Activated CD4-positive, alpha-beta memory T cell treated with anti-CD3 and anti-CD28 coated beads for 36 hours (primary cell): ENCODE measurements around the gene DCBLD2. TPM values are rescaled to one million over a fixed set of nuclear protein-coding genes. Genes with fewer than 3 reads are reported as not detected.

ENCODE experiments used
- CTCF ChIA-PET: fragments of 350-600 bp; sonication (Branson Sonifier 250); formaldehyde crosslinking; loops from one replicate; lab custom pipeline; 2021; ENCODE audit warnings: antibody characterized with exemption, inconsistent platforms; lab: Charles Lee
- POLR2A ChIA-PET: fragments of 350-600 bp; sonication (Branson Sonifier 250); formaldehyde crosslinking; loops from one replicate; lab custom pipeline; 2021; ENCODE audit warnings: antibody characterized with exemption; lab: Charles Lee
- DNase-seq: peaks from one replicate; pipeline ENCODE4 v3.0.0-alpha.2; 2020
- H3K27ac Mint-ChIP-seq: one replicate; pipeline ENCODE4 v1.8.0; 2021; ENCODE audit warnings: mixed read lengths
- H3K27me3 Mint-ChIP-seq: one replicate; pipeline ENCODE4 v1.8.0; 2021; ENCODE audit warnings: mixed read lengths
- H3K36me3 Mint-ChIP-seq: one replicate; pipeline ENCODE4 v1.8.0; 2021; ENCODE audit warnings: mixed read lengths
- H3K4me1 Mint-ChIP-seq: one replicate; pipeline ENCODE4 v1.8.0; 2021; ENCODE audit warnings: low read depth, mixed read lengths
- H3K4me3 Mint-ChIP-seq: one replicate; pipeline ENCODE4 v1.8.0; 2021; ENCODE audit warnings: mild to moderate bottlenecking, mixed read lengths
- H3K9me3 Mint-ChIP-seq: one replicate; pipeline ENCODE4 v1.8.0; 2021; ENCODE audit warnings: mixed read lengths
- intact Hi-C: fragments of 100-400 bp; cut with micrococcal nuclease; formaldehyde crosslinking; loops from one replicate; pipeline ENCODE4 v1.15.1; 2023
- total RNA-seq, 2 experiments: library from RNA; stranded (reverse); gene quantifications; one replicate each; pipeline ENCODE4 v1.2.3, GENCODE V29; 2021

Gene DCBLD2
- total RNA-seq, 2 experiments from 2014 or later, result 1.2 to 1.6 TPM

- Mint-ChIP-seq H3K27me3 (peaks cover 12% of the 10 kb centered on the region), H3K36me3 (no peaks in the 10 kb centered on the region), H3K4me1 (no peaks in the 10 kb centered on the region), H3K9me3 (no peaks in the 10 kb centered on the region), H3K27ac (no peak overlapping the region), H3K4me3 (no peak overlapping the region)
- intact Hi-C loops, result no loop called here
- DNase-seq, result no peak
- ChIA-PET CTCF (no interaction called here), POLR2A (no interaction called here)
Observed at GRCh38 chr3:98772022-98772421, 129.5 kb downstream of the DCBLD2 start.

DNA sequence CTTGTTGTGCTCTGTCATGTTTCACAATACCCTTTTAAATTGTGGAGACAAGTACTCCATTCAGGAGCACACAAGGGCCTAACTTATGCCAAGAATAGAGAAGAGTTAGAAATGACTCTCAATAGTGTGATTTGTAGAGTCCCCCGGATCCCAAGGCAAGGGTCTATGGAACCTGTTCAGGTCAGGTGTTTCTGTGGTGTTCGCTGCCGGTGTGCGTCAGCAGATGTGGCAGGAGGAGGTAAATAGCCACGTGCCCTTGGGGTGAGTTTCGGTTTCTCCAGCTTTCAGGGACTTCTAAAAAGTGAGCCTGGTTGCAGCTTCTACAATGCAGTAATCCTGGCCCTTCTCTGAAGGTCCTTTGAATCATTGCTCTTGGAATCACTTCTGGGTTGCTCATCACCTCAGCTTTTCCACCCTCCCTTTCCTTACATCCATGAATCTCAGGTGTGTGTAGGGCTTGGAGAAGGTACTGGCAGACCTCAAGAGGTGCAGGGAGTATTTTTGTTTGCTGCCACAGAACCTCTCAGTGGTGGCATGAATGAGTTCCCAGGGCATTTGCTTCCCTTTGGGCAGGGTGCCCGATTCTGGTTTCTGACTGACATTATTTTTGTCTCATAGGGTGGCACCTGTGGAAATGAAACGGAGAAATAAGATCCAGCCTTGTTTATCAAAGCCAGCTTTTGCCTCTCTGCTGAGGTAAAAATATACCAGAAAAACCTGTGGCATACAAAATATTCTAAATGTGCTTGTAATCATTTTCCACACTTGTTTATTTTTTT, 131.0 kb downstream of the DCBLD2 start:
- Mint-ChIP-seq H3K4me1 (no peaks in the 10 kb centered on the region), H3K36me3 (no peaks in the 10 kb centered on the region), H3K27me3 (peaks cover 9% of the 10 kb centered on the region), H3K4me3 (no peak overlapping the region), H3K9me3 (no peaks in the 10 kb centered on the region), H3K27ac (no peak overlapping the region)
- DNase-seq, result peak; percentile 9
- POLR2A ChIA-PET, result no interaction called here
- intact Hi-C loops, result no loop called here
- CTCF ChIA-PET, result no interaction called here

DNA sequence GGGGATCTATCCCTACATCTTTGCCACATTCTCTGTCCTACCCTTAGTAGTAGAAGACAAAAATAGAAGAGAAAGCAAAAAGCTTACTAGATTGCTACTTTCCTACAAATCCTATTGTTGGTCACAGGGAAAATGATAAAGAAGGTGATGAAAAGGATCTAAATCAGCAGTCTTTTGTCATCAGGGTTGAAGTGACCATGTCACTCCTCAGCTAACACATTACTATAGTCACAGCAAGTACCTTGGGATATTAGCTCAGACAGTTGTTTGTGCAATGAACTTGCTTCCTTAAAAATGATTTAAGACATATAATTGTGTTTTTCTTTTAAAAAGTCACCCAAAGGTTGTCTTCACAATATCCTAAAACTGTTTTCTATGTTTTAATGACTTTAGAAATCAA, 132.0 kb downstream of the DCBLD2 start:
- peaks cover 7% of the 10 kb centered on the region for H3K27me3 Mint-ChIP-seq
- H3K9me3 Mint-ChIP-seq, result no peaks in the 10 kb centered on the region
- ChIA-PET CTCF (no interaction called here), POLR2A (no interaction called here)
- intact Hi-C loops, result no loop called here
- no peak overlapping the region for H3K27ac Mint-ChIP-seq
- DNase-seq, result no peak
- no peaks in the 10 kb centered on the region for H3K36me3 Mint-ChIP-seq
- H3K4me1 Mint-ChIP-seq, result no peaks in the 10 kb centered on the region
- no peak overlapping the region for H3K4me3 Mint-ChIP-seq

DNA sequence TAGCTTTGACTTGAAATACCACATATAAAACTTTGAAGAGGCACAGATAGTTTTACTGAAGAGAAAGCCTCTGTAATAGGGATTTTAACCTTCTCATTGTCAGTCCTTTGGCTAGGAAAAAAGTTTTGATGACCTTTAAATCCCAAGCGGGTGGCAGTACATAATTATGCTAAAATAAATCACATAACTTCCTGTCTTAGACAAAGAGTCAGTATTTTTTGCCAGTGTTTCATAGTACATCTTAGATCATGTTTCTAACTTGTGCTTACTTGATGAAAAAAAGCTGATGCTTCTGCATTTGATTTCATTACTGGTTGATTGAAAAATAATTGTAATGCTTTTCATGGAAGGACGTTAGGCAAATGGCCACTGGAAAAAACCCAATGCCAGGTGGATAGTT, 132.5 kb downstream of the DCBLD2 start:
- Mint-ChIP-seq H3K27me3 (peaks cover 7% of the 10 kb centered on the region), H3K27ac (no peak overlapping the region), H3K9me3 (no peaks in the 10 kb centered on the region), H3K4me1 (no peaks in the 10 kb centered on the region), H3K4me3 (no peak overlapping the region), H3K36me3 (no peaks in the 10 kb centered on the region)
- ChIA-PET POLR2A (no interaction called here), CTCF (no interaction called here)
- intact Hi-C loops, result no loop called here
- DNase-seq, result no peak

GRCh38 chr3:98766924-98767323, 134.6 kb downstream of the DCBLD2 start:
- intact Hi-C loops, result no loop called here
- DNase-seq, result no peak
- Mint-ChIP-seq H3K27ac (no peak overlapping the region), H3K27me3 (peaks cover 9% of the 10 kb centered on the region), H3K4me3 (no peak overlapping the region), H3K36me3 (no peaks in the 10 kb centered on the region), H3K4me1 (no peaks in the 10 kb centered on the region), H3K9me3 (no peaks in the 10 kb centered on the region)
- ChIA-PET CTCF (no interaction called here), POLR2A (no interaction called here)

DNA sequence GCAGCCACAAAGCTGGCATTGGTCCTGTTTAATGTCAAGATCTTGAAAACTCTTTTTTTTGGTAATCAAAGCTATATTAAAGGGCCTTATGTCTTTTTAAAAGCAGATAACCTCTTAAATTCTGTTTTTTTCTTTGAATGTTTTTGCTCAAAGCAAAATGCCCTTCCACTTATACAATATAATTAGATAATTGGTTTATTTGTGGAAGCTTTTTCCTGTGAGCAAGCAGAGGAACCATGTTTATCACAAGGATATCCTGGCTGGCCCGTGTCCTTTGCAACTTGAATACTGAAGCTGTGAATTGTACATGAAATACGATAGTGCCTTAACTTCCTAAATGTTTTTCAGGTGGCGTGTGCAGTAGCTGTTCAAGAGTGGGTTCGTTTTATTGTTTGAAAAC, 135.8 kb downstream of the DCBLD2 start:
- H3K9me3 Mint-ChIP-seq, result no peaks in the 10 kb centered on the region
- no peak overlapping the region for H3K27ac Mint-ChIP-seq
- no peak for DNase-seq
- H3K36me3 Mint-ChIP-seq, result no peaks in the 10 kb centered on the region
- POLR2A ChIA-PET, result no interaction called here
- peaks cover 9% of the 10 kb centered on the region for H3K27me3 Mint-ChIP-seq
- intact Hi-C loops, result no loop called here
- CTCF ChIA-PET, result no interaction called here
- no peaks in the 10 kb centered on the region for H3K4me1 Mint-ChIP-seq
- H3K4me3 Mint-ChIP-seq, result no peak overlapping the region

GRCh38 chr3:98764472-98764884, 137.0 kb downstream of the DCBLD2 start:
- H3K27me3 Mint-ChIP-seq, result peaks cover 15% of the 10 kb centered on the region
- CTCF ChIA-PET, result no interaction called here
- intact Hi-C loops, result no loop called here

GRCh38 chr3:98763819-98764418, 137.6 kb downstream of the DCBLD2 start:
- no peak for DNase-seq
- peaks cover 15% of the 10 kb centered on the region for H3K27me3 Mint-ChIP-seq
- H3K9me3 Mint-ChIP-seq, result no peaks in the 10 kb centered on the region
- H3K4me3 Mint-ChIP-seq, result no peak overlapping the region
- ChIA-PET CTCF (no interaction called here), POLR2A (no interaction called here)
- intact Hi-C loops, result no loop called here
- H3K36me3 Mint-ChIP-seq, result no peaks in the 10 kb centered on the region
- no peak overlapping the region for H3K27ac Mint-ChIP-seq
- H3K4me1 Mint-ChIP-seq, result no peaks in the 10 kb centered on the region

More at GRCh38 chr3:98764472-98764884, 137.0 kb downstream of the DCBLD2 start:
- H3K27ac Mint-ChIP-seq, result no peak overlapping the region
- DNase-seq, result no peak
- H3K4me3 Mint-ChIP-seq, result no peak overlapping the region
- H3K36me3 Mint-ChIP-seq, result no peaks in the 10 kb centered on the region
- POLR2A ChIA-PET, result no interaction called here
- H3K9me3 Mint-ChIP-seq, result no peaks in the 10 kb centered on the region
- H3K4me1 Mint-ChIP-seq, result no peaks in the 10 kb centered on the region

GRCh38 chr3:98763076-98763475, 138.4 kb downstream of the DCBLD2 start, which contains the start of gene ST3GAL6:
TSS of gene ST3GAL6 (plus strand) at chr3:98763340. CDS start at chr3:98768441, 5,101 bp downstream.
- Mint-ChIP-seq H3K4me1 (no peaks in the 10 kb centered on the region), H3K36me3 (no peaks in the 10 kb centered on the region), H3K27me3 (peaks cover 15% of the 10 kb centered on the region), H3K9me3 (no peaks in the 10 kb centered on the region), H3K27ac (no peak within 1 kb of the TSS), H3K4me3 (no peak within 1 kb of the TSS)
- ChIA-PET POLR2A (no interaction called here), CTCF (no interaction called here)
- DNase-seq, result no peak
- intact Hi-C loops, result no loop called here

GRCh38 chr3:98761643-98762229, 139.8 kb downstream of the DCBLD2 start:
- H3K9me3 Mint-ChIP-seq, result no peaks in the 10 kb centered on the region
- no peaks in the 10 kb centered on the region for H3K4me1 Mint-ChIP-seq
- DNase-seq, result no peak
- peaks cover 18% of the 10 kb centered on the region for H3K27me3 Mint-ChIP-seq
- ChIA-PET CTCF (no interaction called here), POLR2A (no interaction called here)
- intact Hi-C loops, result no loop called here
- H3K36me3 Mint-ChIP-seq, result no peaks in the 10 kb centered on the region
- no peak overlapping the region for H3K4me3 Mint-ChIP-seq
- no peak overlapping the region for H3K27ac Mint-ChIP-seq

- Mint-ChIP-seq H3K36me3 (no peaks in the 10 kb centered on the region), H3K9me3 (no peaks in the 10 kb centered on the region), H3K4me1 (no peaks in the 10 kb centered on the region), H3K27me3 (peaks cover 18% of the 10 kb centered on the region), H3K4me3 (no peak overlapping the region), H3K27ac (no peak overlapping the region)
- ChIA-PET CTCF (interaction anchor here (0.7 to 0.9 kb wide), 2 partner anchors 17 to 163 kb away, joined by 3 to 4 read pairs; no protein-coding TSS in a partner anchor), POLR2A (no interaction called here)
- intact Hi-C loops, result no loop called here
- no peak for DNase-seq
Observed at GRCh38 chr3:98759629-98760028, 141.9 kb downstream of the DCBLD2 start.

GRCh38 chr3:98755601-98756000, 145.9 kb downstream of the DCBLD2 start:
- DNase-seq, result no peak
- H3K27me3 Mint-ChIP-seq, result peaks cover 15% of the 10 kb centered on the region
- no peaks in the 10 kb centered on the region for H3K4me1 Mint-ChIP-seq
- no peak overlapping the region for H3K27ac Mint-ChIP-seq
- CTCF ChIA-PET, result no interaction called here
- intact Hi-C loops, result no loop called here
- no peaks in the 10 kb centered on the region for H3K9me3 Mint-ChIP-seq
- POLR2A ChIA-PET, result no interaction called here
- H3K4me3 Mint-ChIP-seq, result no peak overlapping the region
- H3K36me3 Mint-ChIP-seq, result no peaks in the 10 kb centered on the region
